Stimulated activated CD4-positive, alpha-beta T cell treated with anti-CD3 and anti-CD28 coated beads, Interleukin-2, amount 100 ng/mL, for 24 hours (primary cell): ENCODE measurements around the gene TRMT1.

ENCODE experiments used
- DNase-seq, 2 donors: peaks; one replicate each; pipeline ENCODE4 v3.0.0-alpha.2; 2020

The TRMT1 gene

DNA sequence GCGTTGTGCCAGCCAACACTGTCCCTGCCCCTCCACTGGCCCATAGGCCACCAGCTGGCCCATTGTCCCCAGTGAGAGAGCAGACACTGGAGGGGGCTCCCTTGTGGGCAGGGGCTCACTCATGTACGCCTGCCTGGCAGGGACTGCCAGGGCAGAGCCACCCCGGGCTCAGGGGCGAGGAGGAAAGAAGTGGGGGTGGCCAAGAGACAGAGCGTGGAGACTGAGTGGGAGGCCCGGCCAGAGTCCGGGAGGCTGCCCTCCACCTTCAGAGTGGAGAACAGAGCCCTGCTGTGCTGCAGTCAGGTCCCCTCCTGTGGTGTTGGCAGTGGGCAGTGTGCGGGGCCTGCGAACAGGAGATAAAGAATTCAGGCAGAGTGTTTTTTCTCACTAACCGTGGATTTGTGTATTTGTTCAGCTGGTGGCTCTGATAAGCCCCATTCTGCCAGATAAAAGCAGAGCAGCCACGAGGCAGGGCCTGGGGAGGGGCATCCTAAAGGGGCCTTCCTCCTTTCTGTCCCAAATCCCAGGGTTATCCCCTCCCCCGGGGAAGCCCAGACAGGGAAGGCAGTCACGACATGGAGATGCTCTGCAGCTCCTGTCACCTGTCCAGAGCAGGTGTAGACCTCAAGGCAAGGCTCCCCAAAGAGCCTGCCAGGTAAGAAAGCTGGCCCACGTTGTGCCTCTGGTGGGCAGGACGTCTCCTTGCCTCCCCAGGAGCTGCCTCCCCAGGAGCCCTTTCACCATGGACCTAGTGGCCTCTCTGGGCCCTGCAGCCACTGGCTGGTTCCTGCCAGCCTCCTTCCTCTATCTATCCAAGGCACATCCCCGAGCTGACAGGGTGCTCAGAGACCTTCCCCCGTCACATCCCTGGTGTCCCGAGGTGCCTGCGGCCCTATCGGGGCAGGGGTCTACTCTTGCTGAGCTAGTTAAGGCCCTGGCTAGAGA, 46.9 kb downstream of the TRMT1 start:
- no peak for DNase-seq

DNA sequence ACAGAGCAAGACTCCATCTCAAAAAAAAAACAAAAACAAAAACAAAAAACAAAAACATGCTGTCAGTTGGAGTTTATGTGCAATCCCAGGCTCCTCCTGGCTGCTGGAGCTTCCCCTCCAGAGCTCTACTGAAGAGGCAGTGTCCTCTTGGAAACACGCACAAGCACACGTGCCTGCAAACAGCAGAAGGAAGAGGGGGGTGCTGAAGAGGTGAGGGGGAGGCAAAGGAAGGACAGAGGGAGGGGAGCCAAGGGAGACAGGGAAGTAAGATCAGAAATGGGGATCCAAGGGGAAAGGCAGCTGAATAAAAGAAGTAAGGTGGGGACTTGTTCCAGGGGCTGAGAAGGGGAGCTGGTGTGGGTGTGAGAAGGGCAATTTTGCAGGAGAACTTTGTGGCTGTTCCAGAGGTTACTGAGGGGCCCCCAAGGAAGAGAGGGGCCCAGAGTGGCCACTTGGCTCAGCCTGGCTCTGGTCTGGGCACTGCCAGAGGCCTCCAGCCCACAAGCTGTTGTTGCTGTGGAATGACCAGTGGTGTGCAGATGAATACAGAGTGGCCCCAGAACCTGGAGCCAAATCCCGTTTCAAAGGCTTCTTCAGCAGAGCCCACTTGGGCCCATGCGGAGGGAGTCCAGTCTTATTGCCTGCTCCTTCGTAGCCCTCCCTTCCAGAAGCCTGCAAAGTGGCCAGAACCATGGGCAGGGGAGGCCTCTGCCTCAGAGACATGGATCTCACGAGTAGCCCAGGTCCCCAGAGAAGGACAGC, 48.3 kb downstream of the TRMT1 start:
- DNase-seq: no peak

DNA sequence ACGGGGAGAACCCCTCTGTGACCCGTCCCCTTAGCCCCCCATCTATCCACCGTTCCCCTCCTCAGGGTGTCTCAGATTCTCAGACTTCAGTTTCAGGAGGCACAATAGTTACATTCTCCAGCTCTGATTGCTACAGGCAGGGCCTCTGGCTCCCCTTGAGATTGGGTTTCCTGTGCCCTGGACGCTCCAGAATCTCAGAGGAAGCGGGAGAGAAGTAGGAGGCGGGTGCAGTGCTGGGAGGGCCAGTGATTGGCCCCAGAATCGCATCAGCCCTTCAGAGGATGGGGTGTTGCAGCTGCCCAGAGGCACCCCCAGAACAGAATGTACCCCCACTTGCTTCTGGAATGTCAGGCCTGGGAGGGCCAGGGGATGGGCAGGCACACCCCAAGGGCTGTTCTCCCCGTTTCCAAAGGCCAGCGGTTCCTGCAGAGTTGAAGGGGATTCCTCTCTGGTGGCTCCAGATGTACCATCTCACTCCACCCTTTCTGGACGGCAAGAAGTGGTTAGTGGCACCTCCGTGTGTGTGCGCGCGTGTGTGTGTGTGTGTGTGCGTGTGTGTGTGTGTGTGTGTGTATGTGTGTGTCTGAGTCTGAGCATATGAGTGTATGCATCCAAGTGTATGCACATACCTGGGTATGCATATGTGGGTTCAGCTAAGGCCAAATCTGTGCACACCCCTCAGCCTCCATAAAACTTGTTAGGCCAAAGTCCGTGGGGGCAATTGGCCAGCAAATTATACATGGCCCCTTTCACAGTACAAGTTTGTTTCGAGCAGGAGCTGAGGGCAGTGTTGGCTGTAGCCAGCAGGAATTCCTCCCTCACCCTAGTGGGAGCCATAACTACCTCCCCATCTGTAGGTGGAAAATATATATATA, 49.4 kb downstream of the TRMT1 start:
- no peak for DNase-seq

DNA sequence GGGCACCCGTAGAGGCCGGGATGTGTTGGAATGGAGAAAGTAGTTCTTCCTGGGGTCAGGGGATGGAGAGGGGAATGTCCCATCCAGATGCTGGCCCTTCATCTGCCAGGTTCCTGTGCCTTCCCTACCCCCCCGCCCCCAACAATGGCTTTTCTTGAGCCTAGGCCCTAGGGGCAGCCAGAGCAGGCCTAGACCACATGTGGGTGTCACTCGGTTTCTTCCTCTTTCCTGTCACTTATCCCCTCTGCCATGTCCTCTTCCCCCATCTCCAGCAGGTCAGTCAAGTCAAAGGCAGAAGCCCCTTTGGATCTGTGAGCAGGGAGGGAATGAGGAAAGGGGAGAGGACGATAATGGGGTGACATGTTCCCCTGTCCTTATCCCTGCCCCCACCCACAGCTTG, 50.3 kb downstream of the TRMT1 start:
- DNase-seq: no peak

DNA sequence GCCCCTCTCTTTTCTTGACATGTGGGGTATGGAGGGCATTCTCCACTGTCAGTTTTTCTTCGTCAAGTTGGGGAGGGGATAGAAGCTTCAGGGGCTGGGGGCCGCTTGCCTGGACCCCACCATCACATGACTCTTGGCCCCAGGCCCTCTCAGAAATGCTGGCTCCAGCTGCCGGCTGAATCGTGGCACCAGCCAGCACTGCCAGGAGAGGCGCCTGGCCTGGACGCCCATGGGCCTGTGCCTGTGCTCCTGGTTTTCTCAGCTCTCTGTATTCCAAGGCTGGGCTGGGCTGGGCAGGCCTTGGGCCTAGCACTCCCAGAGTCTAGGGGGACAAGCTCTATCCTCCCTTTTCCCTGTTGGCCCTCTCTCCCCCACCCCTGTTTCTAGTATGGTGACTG, 52.4 kb downstream of the TRMT1 start:
- DNase-seq: no peak

DNA sequence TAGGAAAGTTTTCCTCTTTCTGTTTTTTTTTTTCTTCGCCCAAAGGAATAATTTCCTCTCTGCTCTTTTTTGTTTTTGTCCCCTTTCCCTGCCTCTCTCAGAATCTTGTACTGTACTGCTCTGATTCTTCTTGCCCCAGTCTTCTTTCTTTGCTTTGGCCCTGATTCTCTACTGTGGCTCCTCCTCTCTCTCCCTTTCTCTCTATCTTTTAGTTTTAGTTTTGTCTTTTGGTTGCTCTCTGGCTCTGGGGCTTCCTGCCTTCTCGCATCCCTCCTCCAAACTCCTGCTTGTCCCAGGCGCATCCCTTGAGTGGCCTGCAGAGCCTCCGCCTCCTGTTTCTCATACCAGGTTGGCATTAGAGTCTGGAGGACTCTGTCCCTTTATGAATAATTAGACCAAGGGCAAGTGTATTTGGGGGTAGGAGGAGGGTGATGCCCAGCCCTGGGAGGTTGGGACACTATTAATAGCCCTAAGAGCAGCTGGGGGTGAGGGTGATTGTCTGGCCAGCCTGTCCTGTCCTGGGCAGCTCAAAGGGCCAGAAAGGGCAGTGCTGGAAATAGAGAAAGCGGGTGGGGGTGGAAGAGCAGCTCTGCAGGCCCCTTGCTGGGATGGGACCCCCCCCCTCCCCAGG, 53.0 kb downstream of the TRMT1 start:
- DNase-seq: no peak

DNA sequence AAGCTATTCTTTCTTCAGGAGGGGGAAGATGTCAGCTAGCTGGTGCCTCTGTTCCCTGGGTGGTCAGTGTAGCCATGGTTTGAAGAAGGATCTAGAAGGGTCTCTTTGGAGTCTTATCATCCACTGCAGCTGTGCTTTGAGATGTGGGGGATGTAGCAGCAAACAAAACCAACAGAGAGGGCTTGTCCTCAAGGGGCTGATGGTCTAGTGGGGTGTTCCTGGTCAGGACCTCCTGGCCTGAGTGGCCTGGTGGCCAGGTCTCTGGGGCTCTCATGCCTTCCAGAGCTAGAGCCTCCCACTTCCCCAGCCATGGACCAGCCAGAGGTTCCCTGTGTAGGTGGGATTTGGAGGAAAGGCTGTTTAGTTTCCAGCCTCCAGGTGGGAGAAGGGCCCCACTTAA, 54.2 kb downstream of the TRMT1 start:
- no peak for DNase-seq

DNA sequence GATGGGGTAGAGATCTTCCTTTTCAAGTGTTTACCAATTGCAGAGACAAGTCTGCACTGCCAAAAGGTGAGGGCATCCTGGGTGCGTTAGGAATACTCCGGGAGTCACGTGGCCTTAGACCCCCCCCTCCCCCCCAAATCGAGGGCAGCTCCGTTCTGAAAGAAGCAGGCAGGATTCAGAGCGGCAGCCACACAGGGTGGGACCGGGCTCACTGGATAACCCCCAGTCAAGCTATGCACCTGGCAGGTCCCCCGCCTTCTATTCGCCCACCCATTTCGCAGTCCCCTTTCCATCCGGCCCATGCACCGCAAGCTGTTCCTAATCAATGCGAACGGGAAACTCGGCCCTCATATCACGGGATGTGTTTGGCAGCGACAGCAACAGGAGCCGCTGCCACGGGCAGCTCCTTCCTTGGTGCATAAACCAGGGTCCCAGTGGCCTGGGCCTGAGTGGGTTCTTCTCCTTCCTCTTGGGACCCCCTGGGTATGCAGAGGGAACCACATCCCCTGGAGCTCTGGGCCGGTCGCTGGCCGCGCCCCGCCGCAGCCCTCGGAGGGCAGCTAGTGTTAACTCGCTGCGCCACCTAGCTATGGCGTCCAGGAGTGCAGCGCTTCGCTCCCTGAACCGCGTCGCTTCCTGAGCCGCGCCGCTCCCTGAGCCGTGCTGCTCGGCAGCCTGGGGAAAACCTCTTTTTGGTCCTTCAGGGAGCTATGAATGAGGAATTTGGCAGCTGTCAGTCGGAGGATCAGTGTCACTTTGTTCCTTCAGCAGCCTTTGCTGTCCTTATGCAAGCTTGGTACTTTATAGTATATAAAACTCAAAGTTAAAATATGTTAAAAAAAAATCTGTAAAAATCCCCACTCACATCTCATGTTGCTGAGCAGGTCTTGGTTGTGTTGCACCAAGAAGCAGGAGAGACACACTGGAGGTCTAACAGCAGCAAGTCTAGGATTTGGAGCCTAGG, 55.3 kb downstream of the TRMT1 start:
- DNase-seq: peak; percentile 82 to 90

DNA sequence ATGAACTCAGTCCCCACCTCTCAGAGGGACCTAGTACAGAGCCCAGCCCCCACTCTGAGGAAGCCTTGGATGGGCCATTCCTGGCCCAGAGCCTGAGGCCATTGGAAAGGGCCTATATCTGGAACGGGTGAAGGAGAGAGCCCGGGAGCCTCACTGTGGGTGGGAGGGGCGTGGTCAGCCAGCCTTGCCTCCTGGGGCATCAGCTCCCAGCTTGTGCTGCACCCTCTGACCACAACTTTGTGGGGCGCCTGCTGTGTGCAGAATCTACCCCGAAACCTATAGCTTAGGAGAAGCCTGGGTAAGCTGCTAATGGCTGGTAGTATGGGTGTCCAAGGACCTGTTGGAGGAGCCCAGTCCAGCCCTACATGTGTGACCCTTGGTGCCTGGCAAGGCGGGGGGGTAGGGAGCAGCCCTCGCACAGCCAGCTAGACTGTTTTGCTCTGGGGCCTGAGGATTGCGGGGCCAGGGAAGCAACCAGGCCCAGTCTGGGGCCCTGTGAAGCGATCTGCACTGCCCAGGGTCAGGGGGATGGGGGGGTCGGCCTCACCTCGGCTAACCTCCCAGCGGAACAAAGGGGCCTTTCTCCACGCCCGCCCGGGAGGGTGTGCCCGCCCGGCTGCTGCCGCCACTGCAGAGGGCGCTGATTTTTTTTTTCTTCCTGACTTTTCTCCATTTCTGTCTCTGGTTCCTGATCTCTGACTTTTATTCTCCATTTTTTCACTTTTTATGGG, 56.1 kb downstream of the TRMT1 start:
- DNase-seq: no peak

DNA sequence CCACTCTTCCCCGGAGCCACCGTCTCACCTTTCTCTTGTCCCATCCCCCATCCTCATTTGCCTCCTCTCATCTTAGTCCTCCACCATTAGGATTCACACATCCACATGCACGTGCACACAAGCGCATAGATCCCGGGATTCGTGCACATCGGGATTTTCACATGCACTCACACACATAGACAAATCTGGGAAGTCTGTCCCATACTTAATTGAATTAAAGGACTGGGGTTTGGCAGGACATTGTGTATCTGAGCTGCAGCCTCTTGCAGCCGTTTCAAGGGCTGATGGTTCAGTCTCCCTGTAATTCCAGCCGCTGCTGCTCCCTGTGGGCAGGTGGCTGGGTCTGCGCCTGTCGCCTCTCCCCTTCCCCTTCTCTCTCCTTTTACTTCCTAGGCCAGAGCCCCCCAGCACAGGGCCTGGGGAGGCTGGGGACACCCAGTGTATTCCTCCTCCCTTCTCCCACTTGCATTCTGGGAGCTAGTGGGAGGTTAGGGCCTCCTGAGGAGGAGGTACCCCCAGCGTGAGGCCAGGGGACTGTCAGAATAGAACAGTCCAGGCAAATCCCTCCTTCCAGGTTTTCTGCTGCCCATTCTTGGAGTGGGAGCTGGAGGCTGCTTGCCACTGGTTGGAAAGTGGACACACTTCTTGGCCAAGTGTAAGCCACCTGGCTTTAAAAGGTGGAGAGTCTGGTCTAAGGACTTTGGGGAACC, 57.4 kb downstream of the TRMT1 start:
- no peak for DNase-seq

DNA sequence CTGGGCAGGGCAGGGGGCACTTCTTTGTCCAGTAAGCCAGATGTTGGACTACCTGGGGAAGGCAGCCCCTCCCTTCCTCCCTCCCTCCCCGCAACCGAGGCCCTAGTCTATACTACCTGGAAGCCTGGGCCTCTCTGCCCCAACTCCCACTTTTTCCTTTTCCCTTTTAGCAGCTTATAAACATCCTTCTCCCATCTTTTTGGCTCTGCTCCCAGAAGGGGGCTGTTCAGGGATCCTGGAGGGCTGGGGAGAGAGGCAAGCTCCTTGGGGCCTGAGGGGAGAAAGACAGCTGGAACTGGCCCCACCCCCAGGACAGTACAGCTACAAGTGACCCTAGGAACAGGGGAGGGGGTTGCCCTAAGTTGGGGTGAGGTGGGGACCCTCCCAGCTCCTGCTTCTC, 58.8 kb downstream of the TRMT1 start:
- no peak for DNase-seq

DNA sequence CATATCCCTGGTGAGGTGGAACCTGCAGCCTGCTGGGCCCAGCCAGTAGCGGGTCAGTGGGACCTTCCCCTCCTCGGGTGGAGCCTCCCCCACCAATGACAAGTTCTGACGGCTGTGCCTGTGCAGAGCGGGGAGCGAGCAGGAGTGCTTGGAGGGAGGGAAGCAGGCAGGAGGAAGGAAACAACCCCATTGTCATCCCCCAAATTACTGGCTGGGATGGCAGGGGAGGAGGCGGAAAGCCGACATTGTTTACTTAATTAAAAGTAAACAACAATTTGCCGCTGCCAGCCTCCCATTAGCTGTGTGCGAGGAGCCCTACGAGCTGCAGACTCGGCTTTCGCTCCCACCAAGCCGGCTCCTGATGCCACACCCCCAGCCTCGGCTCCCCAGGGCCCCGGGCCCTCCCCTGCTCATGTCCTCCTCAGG, 59.4 kb downstream of the TRMT1 start:
- no peak for DNase-seq

DNA sequence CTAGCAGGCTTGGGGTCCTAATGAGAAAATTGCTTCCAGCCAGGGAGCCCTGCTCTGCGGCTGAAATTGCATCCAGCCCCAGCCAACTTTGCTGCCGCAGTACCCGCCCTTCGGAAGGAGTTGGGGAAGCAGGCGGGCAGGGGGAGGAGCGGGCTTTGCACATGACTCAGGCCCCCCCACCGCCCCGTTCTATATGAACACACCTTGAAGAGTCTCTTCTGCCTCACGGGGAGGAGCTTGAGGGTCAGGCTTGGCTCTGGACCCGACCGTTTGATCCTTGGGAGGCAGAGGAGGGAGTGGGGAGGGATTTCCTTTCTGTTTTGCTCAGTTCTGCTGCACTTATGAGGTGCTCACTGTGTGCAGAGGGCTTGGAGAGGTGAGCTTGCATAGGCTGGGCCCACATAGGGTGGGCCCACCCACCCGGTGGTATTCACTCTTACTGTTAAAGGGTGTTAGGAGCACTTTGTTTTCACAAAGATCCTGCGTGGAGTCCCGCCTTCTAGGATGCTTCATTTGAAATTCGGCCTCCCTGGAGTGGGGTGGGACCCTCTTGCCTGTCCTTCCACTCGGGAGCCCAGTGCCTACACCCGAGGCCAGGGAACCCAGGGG, 60.4 kb downstream of the TRMT1 start:
- DNase-seq: no peak

DNA sequence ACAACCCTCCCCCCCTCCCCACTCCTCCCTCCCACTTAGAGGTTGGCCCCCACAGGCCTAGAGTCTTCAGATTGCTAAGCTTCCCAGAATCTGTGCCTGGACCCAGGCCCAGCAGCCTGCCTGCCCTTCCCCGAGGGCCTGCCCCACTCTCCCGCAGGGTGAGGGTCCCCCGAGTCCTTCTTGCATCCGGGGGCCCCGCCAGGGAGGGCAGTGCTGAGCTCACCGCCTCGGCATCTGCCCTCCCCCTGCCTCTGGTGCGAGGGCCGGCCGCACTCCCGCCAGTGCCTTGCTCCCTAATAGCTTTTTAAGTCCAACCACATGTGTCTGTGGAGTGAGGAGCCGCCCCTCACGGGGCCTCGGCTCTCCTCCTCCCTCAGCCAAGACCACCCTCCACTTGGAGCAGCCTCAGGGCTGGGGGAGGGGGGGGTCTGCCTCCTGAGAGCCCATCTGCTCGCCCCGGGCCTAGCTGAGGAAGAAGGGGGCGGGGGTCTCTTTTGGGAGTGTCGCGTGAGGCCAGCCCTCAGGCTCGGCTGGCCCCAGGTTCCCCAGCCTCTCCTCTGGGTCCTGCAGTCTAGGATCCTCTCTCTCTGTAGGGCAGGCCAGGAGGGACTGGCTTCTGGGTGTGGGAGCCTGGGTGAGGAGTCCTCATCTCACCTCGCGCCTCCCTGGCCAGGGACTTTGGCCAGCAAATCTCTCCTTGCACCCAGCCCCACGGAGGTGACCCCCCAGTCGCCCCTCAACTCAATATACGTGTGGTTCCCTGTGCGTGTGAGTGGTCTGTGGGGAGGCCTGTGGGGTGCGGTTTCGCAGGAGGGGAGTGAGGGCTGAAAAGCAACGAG, 61.1 kb downstream of the TRMT1 start:
- DNase-seq: no peak
